ENCODE results near the gene LCMT1. TPM values are rescaled to one million over a fixed set of nuclear protein-coding genes. Genes with fewer than 3 reads are reported as not detected.
A peak's percentile ranks its signal among the peaks of the same experiment; 100 is the strongest.

LCMT1 gene
- total and polyA plus RNA-seq, 2 of the 13 experiments (the other 11 are each of a cell fraction or from before 2014, with no cell fraction given), result 41.2 to 48.7 TPM

DNA sequence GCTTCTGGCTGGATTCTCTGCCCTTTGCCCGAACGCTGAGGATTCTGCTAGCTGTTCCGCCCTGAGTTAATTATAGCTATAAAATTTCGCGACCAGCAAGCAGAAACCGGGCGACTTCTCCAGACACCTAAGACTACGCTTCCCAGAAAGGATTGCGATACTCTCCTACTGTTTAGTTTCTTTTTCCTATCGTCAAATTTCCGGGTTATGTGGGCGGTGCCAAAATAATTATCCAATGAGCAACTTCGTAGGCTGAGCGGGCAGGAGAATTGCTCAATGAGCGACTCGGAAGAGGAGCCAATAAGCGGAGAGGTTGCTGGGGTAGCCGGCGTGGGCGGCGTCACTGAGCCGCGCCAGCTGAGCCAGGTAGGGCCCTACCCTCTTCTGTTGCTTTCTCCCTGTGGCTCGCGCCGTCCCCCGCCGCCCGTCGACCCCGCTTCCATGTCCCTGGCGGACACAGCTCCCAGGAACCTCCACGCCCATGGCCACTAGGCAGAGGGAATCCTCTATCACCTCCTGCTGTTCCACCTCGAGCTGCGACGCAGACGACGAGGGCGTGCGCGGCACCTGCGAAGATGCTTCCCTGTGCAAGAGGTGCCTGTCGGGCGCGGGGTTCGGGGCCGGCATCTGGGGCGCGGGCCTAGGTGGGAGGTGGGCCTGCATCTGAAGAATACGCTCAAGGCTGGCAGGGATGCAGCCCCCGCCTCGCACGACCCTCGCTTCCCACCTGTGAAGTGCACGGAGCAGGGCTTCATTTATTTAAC lies at the start of gene LCMT1 (continued):
- TF ChIP-seq, protein P1, sequence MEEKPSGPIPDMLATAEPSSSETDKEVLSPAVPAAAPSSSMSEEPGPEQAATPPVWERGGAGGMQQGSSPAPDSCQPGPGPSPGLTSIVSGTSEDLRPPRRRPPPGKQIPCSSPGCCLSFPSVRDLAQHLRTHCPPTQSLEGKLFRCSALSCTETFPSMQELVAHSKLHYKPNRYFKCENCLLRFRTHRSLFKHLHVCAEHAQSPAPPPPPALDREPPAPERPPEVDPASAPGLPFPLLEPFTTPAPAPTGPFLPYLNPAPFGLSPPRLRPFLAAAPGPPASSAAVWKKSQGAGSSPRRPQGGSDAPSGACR (CRISPR knock-in tag; IDR thresholded peaks at IDR 0.05), result no peak
- TF ChIP-seq ZFP37 (CRISPR knock-in tag; IDR thresholded peaks at IDR 0.05; ENCODE audit: borderline replicate concordance) (peak; percentile 18; the same call in 1 of the 2 replicates), RAD21 (CRISPR knock-in tag; IDR thresholded peaks at IDR 0.05) (0 out of 2 replicates have a peak, but pooled peaks have one; percentile 18), ZNF703 (CRISPR knock-in tag; IDR thresholded peaks at IDR 0.05; ENCODE audit: borderline replicate concordance) (no peak), RXRB (CRISPR knock-in tag; IDR thresholded peaks at IDR 0.05; ENCODE audit: borderline replicate concordance) (peak; percentile 64), ZNF572 (CRISPR knock-in tag; IDR thresholded peaks at IDR 0.05) (peak; percentile 96), ATF7 (IDR thresholded peaks at IDR 0.05) (no peak), ATF7 (CRISPR knock-in tag; IDR thresholded peaks at IDR 0.05) (peak; percentile 75; the same call in 1 of the 2 replicates), ZNF329 (CRISPR knock-in tag; IDR thresholded peaks at IDR 0.05; ENCODE audit: low read depth) (0 out of 2 replicates have a peak, but pooled peaks have one; percentile 63), BRCA1 (CRISPR knock-in tag; IDR thresholded peaks at IDR 0.05) (no peak), TBX3 (IDR thresholded peaks at IDR 0.05; ENCODE audit: borderline replicate concordance) (0 out of 2 replicates have a peak, but pooled peaks have one; percentile 8), PAF1 (CRISPR knock-in tag; IDR thresholded peaks at IDR 0.05) (no peak), RNF2 (conservative IDR thresholded peaks at IDR 0.05; ENCODE audit: low read depth) (peak; percentile 84), CHD4 (IDR thresholded peaks at IDR 0.05; ENCODE audit: borderline replicate concordance, low read length) (no peak; the same call in 1 of the 2 replicates), AGO2 (optimal IDR thresholded peaks at IDR 0.05; ENCODE audit: low read depth, low read length) (peak; percentile 65), ZFP1 (CRISPR knock-in tag; IDR thresholded peaks at IDR 0.05) (no peak), HOXA7 (CRISPR knock-in tag; IDR thresholded peaks at IDR 0.05) (no peak), ZBTB38 (CRISPR knock-in tag; IDR thresholded peaks at IDR 0.05) (no peak), ETV5 (CRISPR knock-in tag; IDR thresholded peaks at IDR 0.05; ENCODE audit: borderline replicate concordance) (peak; percentile 15; the same call in 1 of the 2 replicates), ZFX (CRISPR knock-in tag; IDR thresholded peaks at IDR 0.05; ENCODE audit: low read depth) (peak; percentile 97)
- TF ChIP-seq, protein P2, sequence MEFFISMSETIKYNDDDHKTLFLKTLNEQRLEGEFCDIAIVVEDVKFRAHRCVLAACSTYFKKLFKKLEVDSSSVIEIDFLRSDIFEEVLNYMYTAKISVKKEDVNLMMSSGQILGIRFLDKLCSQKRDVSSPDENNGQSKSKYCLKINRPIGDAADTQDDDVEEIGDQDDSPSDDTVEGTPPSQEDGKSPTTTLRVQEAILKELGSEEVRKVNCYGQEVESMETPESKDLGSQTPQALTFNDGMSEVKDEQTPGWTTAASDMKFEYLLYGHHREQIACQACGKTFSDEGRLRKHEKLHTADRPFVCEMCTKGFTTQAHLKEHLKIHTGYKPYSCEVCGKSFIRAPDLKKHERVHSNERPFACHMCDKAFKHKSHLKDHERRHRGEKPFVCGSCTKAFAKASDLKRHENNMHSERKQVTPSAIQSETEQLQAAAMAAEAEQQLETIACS (CRISPR knock-in tag; IDR thresholded peaks at IDR 0.05), result 0 out of 2 replicates have a peak, but pooled peaks have one; percentile 38
- TF ChIP-seq, protein P3, sequence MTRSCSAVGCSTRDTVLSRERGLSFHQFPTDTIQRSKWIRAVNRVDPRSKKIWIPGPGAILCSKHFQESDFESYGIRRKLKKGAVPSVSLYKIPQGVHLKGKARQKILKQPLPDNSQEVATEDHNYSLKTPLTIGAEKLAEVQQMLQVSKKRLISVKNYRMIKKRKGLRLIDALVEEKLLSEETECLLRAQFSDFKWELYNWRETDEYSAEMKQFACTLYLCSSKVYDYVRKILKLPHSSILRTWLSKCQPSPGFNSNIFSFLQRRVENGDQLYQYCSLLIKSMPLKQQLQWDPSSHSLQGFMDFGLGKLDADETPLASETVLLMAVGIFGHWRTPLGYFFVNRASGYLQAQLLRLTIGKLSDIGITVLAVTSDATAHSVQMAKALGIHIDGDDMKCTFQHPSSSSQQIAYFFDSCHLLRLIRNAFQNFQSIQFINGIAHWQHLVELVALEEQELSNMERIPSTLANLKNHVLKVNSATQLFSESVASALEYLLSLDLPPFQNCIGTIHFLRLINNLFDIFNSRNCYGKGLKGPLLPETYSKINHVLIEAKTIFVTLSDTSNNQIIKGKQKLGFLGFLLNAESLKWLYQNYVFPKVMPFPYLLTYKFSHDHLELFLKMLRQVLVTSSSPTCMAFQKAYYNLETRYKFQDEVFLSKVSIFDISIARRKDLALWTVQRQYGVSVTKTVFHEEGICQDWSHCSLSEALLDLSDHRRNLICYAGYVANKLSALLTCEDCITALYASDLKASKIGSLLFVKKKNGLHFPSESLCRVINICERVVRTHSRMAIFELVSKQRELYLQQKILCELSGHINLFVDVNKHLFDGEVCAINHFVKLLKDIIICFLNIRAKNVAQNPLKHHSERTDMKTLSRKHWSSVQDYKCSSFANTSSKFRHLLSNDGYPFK (CRISPR knock-in tag; IDR thresholded peaks at IDR 0.05; ENCODE audit: borderline replicate concordance), result peak; percentile 16; the same call in 1 of the 2 replicates
- TF ChIP-seq, protein P4, sequence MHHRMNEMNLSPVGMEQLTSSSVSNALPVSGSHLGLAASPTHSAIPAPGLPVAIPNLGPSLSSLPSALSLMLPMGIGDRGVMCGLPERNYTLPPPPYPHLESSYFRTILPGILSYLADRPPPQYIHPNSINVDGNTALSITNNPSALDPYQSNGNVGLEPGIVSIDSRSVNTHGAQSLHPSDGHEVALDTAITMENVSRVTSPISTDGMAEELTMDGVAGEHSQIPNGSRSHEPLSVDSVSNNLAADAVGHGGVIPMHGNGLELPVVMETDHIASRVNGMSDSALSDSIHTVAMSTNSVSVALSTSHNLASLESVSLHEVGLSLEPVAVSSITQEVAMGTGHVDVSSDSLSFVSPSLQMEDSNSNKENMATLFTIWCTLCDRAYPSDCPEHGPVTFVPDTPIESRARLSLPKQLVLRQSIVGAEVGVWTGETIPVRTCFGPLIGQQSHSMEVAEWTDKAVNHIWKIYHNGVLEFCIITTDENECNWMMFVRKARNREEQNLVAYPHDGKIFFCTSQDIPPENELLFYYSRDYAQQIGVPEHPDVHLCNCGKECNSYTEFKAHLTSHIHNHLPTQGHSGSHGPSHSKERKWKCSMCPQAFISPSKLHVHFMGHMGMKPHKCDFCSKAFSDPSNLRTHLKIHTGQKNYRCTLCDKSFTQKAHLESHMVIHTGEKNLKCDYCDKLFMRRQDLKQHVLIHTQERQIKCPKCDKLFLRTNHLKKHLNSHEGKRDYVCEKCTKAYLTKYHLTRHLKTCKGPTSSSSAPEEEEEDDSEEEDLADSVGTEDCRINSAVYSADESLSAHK (CRISPR knock-in tag; IDR thresholded peaks at IDR 0.05; ENCODE audit: borderline replicate concordance), result no peak
